Panc1 (cell line): ENCODE measurements around the gene RPRD1B. TPM values are rescaled to one million over a fixed set of nuclear protein-coding genes. Genes with fewer than 3 reads are reported as not detected.
A peak's percentile ranks its signal among the peaks of the same experiment; 100 is the strongest.

Experiments
- ATAC-seq: fragments of 200-7000 bp; cut with Tn5 transposase; 2 replicates; pipeline ENCODE4 v1.9.1; 2020; ENCODE audit warnings: mild to moderate bottlenecking, moderate library complexity
- BruUV-seq: library from RNA; stranded (reverse); fragments of 400-500 nt; replicated peaks from 2 replicates; lab custom pipeline; 2021; lab: Mats Ljungman, UMichigan
- CTCF ChIA-PET: fragments of 300-600 bp; sonication (Branson Sonifier 250); formaldehyde crosslinking; loops from one replicate; lab custom pipeline; 2022; ENCODE audit warnings: antibody characterized with exemption; lab: Charles Lee
- POLR2A ChIA-PET: fragments of 300-600 bp; sonication (Branson Sonifier 250); formaldehyde crosslinking; loops from one replicate; lab custom pipeline; 2022; ENCODE audit warnings: antibody characterized with exemption; lab: Charles Lee
- DNase-seq: peaks from one replicate; pipeline ENCODE4 v3.0.0-alpha.2; 2010; ENCODE audit warnings: low read depth, low spot score
- H3K27ac ChIP-seq: 2 replicates; pipeline ENCODE4 v1.5.1; 2011; ENCODE audit warnings: mild to moderate bottlenecking, low read length, inconsistent platforms
- H3K27me3 ChIP-seq: fragments of 200-500 bp; sonication (Bioruptor generic); 2 replicates; pipeline ENCODE4 v1.6.0; 2014; ENCODE audit warnings: low read length, inconsistent platforms; ENCODE audit not compliant: control insufficient read depth, insufficient read depth
- H3K36me3 ChIP-seq: fragments of 200-500 bp; sonication (Bioruptor generic); 2 replicates; pipeline ENCODE4 v1.5.1; 2014; ENCODE audit warnings: inconsistent platforms, mild to moderate bottlenecking, low read length, moderate library complexity; ENCODE audit not compliant: control insufficient read depth, insufficient read depth
- H3K4me1 ChIP-seq: 2 replicates; pipeline ENCODE4 v1.5.1; 2011; ENCODE audit warnings: inconsistent platforms, mild to moderate bottlenecking, low read length, moderate library complexity; ENCODE audit not compliant: control insufficient read depth, insufficient read depth
- H3K4me3 ChIP-seq, 2 experiments: 2 replicates each; pipeline ENCODE4 v1.5.1; 2011 to 2012; ENCODE audit warnings: low read depth in 2 of 2, low read length in 2 of 2, mild to moderate bottlenecking in 2 of 2, inconsistent platforms in 1 of 2, moderate library complexity in 1 of 2
- H3K9me3 ChIP-seq: fragments of 200-500 bp; sonication (Bioruptor generic); 2 replicates; pipeline ENCODE4 v1.5.1; 2014; ENCODE audit warnings: low read depth, mild to moderate bottlenecking, inconsistent platforms, low read length, moderate library complexity; ENCODE audit not compliant: control insufficient read depth, insufficient read depth
- POLR2AphosphoS5 ChIP-seq: IDR thresholded peaks from 2 replicates; pipeline ENCODE4 v1.6.1; 2012; ENCODE audit warnings: mild to moderate bottlenecking, low read depth, low read length, moderate library complexity
- SIN3A ChIP-seq: IDR thresholded peaks from 2 replicates; pipeline ENCODE4 v1.6.1; 2012; ENCODE audit warnings: low read depth, mild to moderate bottlenecking, low read length, moderate library complexity, borderline replicate concordance; ENCODE audit not compliant: insufficient read depth
- TCF7L2 ChIP-seq: IDR thresholded peaks from 2 replicates; pipeline ENCODE4 v1.6.1; 2011; ENCODE audit warnings: mild to moderate bottlenecking, low read depth, low read length, inconsistent platforms
- in situ Hi-C: cut with HindIII; loops from 2 replicates; pipeline ENCODE4 v1.10.0; 2016; ENCODE audit warnings: low sequenced_read_pairs, low pct_unique_long_range_greater_than_20kb
- intact Hi-C: fragments of 100-400 bp; cut with micrococcal nuclease; formaldehyde crosslinking; loops from one replicate; pipeline ENCODE4 v1.10.0; 2022; ENCODE audit not compliant: unreplicated experiment
- total RNA-seq: library from RNA; stranded (reverse); gene quantifications from one replicate; pipeline ENCODE4 v1.2.1, GENCODE V29; 2021; ENCODE audit not compliant: unreplicated experiment
- TF ChIP-seq, protein P1 (sequence below): fragments of 450-650 bp; IDR thresholded peaks from 2 replicates; pipeline ENCODE4 v1.5.1; 2017; ENCODE audit warnings: mild to moderate bottlenecking
- TF ChIP-seq, protein P2 (sequence below), 2 experiments: IDR thresholded peaks; 2 replicates each; pipeline ENCODE4 v1.6.1; 2011 to 2012; ENCODE audit warnings: low read depth in 2 of 2, control low read depth in 1 of 2, low read length in 1 of 2, mild to moderate bottlenecking in 1 of 2, moderate library complexity in 1 of 2; ENCODE audit not compliant: insufficient read depth in 1 of 2

Gene RPRD1B
- total RNA-seq, 1 experiment from 2014 or later = 33.6 TPM

DNA sequence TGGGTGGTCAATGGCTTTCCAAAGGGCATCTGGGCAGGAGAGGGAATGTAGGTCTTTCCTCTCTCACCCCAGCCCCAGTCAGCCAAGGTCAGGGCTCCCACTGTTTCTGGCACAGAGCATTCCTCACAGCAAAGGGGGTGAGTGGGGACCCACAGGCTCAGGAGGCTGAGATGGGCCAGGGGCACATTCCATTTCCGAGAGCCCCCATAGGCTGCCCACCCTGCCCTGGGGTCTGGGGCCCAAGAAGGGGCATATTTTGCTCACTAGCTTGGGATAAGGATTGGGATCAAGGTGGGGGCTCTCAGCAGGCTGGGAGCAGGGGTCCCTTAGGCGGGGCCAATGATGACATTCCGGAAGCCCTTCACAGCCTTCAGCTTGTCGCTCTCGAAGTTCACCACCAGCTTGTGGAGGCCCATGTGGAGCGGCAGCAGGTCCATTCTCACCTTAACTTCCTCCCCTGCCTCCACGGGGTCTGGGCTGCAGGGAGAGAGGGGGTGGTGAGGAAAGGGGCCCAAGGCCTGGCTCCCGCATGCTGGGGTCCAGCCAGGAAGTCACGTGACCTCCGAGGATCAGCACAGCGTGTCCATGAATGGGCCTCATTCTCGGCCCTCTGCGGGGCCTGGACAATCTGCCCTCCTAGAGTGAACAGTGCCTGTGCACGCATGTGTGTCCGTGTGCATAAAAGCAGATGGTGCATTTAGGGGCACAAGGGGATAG is 96.5 kb downstream of the RPRD1B start:
- peak overlapping the region; percentile 90; the same call in 1 of the 2 replicates for H3K27ac ChIP-seq
- ATAC-seq (no peak), DNase-seq (no peak)
- ChIA-PET CTCF (no interaction called here), POLR2A (no interaction called here)
- BruUV-seq = no TSS peak
- H3K4me1 ChIP-seq = peaks cover 75% of the 10 kb centered on the region
- no peak for TF ChIP-seq TCF7L2
- TF ChIP-seq POLR2AphosphoS5 = no peak
- TF ChIP-seq, protein P1, sequence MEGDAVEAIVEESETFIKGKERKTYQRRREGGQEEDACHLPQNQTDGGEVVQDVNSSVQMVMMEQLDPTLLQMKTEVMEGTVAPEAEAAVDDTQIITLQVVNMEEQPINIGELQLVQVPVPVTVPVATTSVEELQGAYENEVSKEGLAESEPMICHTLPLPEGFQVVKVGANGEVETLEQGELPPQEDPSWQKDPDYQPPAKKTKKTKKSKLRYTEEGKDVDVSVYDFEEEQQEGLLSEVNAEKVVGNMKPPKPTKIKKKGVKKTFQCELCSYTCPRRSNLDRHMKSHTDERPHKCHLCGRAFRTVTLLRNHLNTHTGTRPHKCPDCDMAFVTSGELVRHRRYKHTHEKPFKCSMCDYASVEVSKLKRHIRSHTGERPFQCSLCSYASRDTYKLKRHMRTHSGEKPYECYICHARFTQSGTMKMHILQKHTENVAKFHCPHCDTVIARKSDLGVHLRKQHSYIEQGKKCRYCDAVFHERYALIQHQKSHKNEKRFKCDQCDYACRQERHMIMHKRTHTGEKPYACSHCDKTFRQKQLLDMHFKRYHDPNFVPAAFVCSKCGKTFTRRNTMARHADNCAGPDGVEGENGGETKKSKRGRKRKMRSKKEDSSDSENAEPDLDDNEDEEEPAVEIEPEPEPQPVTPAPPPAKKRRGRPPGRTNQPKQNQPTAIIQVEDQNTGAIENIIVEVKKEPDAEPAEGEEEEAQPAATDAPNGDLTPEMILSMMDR = no peak
- TF ChIP-seq, protein P2, sequence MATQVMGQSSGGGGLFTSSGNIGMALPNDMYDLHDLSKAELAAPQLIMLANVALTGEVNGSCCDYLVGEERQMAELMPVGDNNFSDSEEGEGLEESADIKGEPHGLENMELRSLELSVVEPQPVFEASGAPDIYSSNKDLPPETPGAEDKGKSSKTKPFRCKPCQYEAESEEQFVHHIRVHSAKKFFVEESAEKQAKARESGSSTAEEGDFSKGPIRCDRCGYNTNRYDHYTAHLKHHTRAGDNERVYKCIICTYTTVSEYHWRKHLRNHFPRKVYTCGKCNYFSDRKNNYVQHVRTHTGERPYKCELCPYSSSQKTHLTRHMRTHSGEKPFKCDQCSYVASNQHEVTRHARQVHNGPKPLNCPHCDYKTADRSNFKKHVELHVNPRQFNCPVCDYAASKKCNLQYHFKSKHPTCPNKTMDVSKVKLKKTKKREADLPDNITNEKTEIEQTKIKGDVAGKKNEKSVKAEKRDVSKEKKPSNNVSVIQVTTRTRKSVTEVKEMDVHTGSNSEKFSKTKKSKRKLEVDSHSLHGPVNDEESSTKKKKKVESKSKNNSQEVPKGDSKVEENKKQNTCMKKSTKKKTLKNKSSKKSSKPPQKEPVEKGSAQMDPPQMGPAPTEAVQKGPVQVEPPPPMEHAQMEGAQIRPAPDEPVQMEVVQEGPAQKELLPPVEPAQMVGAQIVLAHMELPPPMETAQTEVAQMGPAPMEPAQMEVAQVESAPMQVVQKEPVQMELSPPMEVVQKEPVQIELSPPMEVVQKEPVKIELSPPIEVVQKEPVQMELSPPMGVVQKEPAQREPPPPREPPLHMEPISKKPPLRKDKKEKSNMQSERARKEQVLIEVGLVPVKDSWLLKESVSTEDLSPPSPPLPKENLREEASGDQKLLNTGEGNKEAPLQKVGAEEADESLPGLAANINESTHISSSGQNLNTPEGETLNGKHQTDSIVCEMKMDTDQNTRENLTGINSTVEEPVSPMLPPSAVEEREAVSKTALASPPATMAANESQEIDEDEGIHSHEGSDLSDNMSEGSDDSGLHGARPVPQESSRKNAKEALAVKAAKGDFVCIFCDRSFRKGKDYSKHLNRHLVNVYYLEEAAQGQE (IDR thresholded peaks at IDR 0.05; ENCODE audit: insufficient read depth in 1 of 2, low read depth in 2 of 2, low read length in 1 of 2) = no peak
- TF ChIP-seq SIN3A = no peak
- H3K4me3 ChIP-seq = no peak overlapping the region
- H3K36me3 ChIP-seq = no peaks in the 10 kb centered on the region
- no peaks in the 10 kb centered on the region for H3K27me3 ChIP-seq
- H3K9me3 ChIP-seq = no peaks in the 10 kb centered on the region
- in situ Hi-C loops (no loop called here), intact Hi-C loops (no loop called here)

DNA sequence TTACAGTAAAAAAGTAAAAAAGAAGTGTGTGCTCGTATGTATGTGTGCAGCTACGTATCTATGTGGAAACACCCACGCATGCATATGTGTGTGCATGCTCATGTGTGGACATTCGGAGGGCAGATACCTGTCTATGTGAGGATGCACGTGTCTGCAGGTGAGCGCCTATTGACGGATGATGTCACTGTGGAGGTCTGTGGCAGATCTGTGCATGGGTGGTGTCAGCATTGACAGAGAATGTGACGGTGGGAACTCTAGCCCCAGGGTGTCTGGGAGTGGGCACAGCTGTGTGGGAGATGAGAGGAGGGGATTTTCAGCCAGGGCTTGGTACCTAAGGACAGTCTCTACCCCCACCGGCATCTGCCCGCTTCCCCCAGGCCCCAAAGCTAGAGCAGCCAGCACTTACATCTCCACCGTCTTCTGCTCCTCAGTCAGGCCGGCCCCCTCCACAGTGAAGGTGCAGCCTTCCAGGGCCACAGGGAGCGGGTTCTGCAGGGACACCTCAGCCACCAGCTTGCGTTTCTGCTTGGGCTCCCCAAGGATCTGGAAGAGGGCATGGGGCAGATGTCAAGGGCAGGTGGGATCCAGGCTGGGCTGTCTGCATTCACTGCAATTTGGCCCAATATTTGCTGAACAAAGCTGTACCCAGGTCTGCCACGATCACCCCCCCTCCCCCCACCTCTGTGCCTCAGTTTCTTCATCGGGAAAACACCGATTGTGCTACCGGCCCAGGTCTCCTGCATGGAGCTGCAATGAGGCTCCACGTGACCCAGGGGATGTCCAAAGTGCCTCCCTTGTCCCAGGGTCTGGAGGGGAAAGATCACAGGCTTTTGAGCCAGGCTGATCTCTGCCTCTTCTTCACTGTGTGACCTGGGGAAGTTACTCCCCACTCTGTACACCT is 97.4 kb downstream of the RPRD1B start:
- no peaks in the 10 kb centered on the region for H3K27me3 ChIP-seq
- TF ChIP-seq TCF7L2 (no peak), POLR2AphosphoS5 (no peak)
- POLR2A ChIA-PET = no interaction called here
- ATAC-seq = no peak
- intact Hi-C loops (no loop called here), in situ Hi-C loops (no loop called here)
- no peaks in the 10 kb centered on the region for H3K9me3 ChIP-seq
- H3K36me3 ChIP-seq = no peaks in the 10 kb centered on the region
- H3K4me1 ChIP-seq = peaks cover 69% of the 10 kb centered on the region
- no peak for DNase-seq
- peak overlapping the region; percentile 69 for H3K27ac ChIP-seq
- no TSS peak for BruUV-seq
- CTCF ChIA-PET = interaction anchor here (1.0 kb wide), 1 partner anchor 89 kb away, joined by 3 read pairs; no protein-coding TSS in a partner anchor
- no peak overlapping the region for H3K4me3 ChIP-seq
